GM10248 (cell line): ENCODE measurements around the gene PMS1.

Source experiments
- CTCF ChIA-PET: fragments of 300-600 bp; sonication (Branson Sonifier 250); formaldehyde crosslinking; extraction: SDS; loops from one replicate; lab custom pipeline; 2021; ENCODE audit warnings: antibody characterized with exemption; lab: Yijun Ruan, JAX
- POLR2A ChIA-PET: fragments of 350-650 bp; sonication (Branson Sonifier 250); formaldehyde crosslinking; extraction: SDS; loops from one replicate; lab custom pipeline; 2020; ENCODE audit warnings: antibody characterized with exemption; lab: Yijun Ruan, JAX
- DNase-seq: peaks from one replicate; pipeline ENCODE4 v3.0.0; 2012; ENCODE audit errors: extremely low spot score
- CTCF ChIP-seq: IDR thresholded peaks from 2 replicates; pipeline ENCODE4 v1.5.1; 2012; ENCODE audit warnings: mild to moderate bottlenecking, low read depth; ENCODE audit errors: extremely low read depth, missing control alignments, control extremely low read depth

Gene PMS1

DNA sequence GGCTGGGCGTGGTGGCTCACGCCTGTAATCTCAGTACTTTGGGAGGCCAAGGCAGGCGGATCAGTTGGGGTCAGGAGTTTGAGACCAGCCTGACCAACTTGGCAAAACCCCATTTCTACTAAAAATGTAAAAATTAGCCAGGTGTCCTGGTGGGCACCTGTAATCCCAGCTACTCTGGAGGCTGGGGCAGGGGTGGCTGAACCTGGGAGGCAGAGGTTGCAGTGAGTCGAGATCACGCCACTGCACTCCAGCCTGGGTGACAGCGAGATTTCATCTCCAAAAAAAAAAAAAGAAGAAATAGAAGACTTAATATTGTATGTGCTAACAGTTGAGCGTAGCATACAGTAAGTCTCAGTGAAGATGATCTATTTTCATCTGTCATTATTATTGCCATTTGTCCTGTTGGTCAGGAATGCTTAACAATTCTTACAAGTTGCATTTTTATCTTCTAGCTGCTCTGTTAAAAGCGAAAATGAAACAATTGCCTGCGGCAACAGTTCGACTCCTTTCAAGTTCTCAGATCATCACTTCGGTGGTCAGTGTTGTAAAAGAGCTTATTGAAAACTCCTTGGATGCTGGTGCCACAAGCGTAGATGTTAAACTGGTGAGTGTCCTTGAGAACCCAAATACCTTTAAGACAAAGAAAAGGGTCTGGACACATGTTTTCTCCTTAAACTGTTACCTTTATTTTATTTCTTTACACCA is 7.2 kb downstream of the PMS1 start:
- peak; percentile 16 for DNase-seq
- TF ChIP-seq CTCF: no peak
- CTCF ChIA-PET: interaction anchor here (1.4 to 1.5 kb wide), 2 partner anchors 8 to 15 kb away, joined by 3 read pairs; no protein-coding TSS in a partner anchor
- POLR2A ChIA-PET: no interaction called here

- no peak for TF ChIP-seq CTCF
- ChIA-PET CTCF (no interaction called here), POLR2A (no interaction called here)
- no peak for DNase-seq
Measured at GRCh38 chr2:189794310-189794709, 10.1 kb downstream of the PMS1 start.

DNA sequence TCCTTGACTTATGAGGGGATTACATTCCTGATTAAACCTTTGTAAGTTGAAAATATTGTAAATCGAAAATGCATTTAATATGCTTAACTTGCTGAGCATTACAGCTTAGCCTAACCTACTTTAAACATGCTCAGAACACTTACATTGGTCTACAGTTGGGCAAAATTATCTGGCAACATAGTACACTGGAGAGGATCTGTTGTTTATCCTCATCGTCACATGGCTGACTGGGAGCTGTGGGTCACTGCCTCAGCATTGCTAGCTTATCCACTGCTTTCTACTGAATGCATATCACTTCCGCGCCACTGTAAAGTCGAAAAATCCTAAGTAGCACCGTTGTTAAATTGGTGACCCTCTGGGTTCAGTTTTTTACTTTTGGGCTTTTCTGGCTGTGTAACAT is 13.7 kb downstream of the PMS1 start:
- POLR2A ChIA-PET: no interaction called here
- DNase-seq: no peak
- CTCF ChIA-PET: interaction anchor here (1.2 to 3.0 kb wide), 7 partner anchors 9 to 383 kb away, joined by 3 to 18 read pairs (median 5); a partner anchor contains a TSS
- TF ChIP-seq CTCF: no peak

DNA sequence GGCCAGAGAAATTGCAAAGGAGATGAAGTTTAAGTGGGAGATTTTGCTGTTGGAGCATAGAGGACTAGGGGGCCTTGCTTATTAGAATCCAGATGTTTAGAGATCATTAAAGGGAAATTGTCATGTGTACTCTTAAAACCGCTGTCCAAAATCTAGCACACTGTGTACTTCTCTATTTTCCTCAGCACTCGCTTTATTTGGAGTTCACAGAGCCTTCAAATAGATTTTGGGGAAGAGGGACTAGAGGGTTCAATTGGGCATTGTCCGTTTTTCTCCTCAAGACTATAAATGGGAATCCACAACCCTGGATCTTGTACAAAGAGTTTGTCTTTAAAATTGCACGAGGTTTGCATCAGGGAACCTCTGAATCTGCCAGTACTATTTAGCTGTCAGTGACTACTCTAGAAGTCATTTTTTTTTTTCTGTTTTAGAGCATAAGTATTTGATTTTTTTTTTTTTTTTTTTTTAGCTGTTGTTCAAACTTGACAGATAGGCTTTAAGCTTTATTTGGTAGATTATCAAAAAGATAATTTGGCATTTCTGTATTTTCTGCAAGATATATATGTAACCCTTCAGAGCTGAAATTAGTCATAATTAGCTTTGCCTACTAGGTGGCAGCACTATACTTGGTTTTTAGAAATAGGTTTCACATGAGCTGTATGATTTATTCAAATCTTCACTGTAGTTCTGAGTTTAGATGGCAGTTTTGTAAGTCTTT is 14.2 kb downstream of the PMS1 start:
- TF ChIP-seq CTCF: peak; percentile 47
- peak; percentile 18 for DNase-seq
- POLR2A ChIA-PET: interaction anchor here (0.6 kb wide), 1 partner anchor 1879 kb away, joined by 6 read pairs; no protein-coding TSS in a partner anchor
- CTCF ChIA-PET: interaction anchor here (0.7 to 3.0 kb wide), 12 partner anchors 10 to 382 kb away, joined by 3 to 18 read pairs (median 4); a partner anchor contains a TSS

- no peak for TF ChIP-seq CTCF
- no peak for DNase-seq
- ChIA-PET CTCF (interaction anchor here (0.7 to 3.0 kb wide), 11 partner anchors 10 to 381 kb away, joined by 3 to 18 read pairs (median 4); a partner anchor contains a TSS), POLR2A (interaction anchor here (0.6 kb wide), 1 partner anchor 1879 kb away, joined by 6 read pairs; no protein-coding TSS in a partner anchor)
Measured at GRCh38 chr2:189799030-189799331, 14.7 kb downstream of the PMS1 start.

GRCh38 chr2:189799531-189799930 is 15.3 kb downstream of the PMS1 start:
- TF ChIP-seq CTCF: no peak
- ChIA-PET CTCF (interaction anchor here (0.8 to 3.0 kb wide), 6 partner anchors 8 to 251 kb away, joined by 3 to 18 read pairs (median 4); no protein-coding TSS in a partner anchor), POLR2A (no interaction called here)
- DNase-seq: no peak
